ENCODE data around the gene IGFBP3.
"Not testable (repeated sequence)": the region's sequence is repeated elsewhere in the genome, so short reads cannot be mapped to it uniquely, and the experiment has no call there.

IGFBP3 gene

GRCh38 chr7:45940939-45941338, 19.9 kb upstream of the IGFBP3 start:
- H3K9ac ChIP-seq (ENCODE audit: low read length): no peak overlapping the region
- no peaks in the 10 kb centered on the region for H3K4me1 ChIP-seq (ENCODE audit: insufficient read depth, low read length)
- H3K4me3 ChIP-seq (ENCODE audit: low read depth in 1 of 2, low read length in 2 of 2): no peak overlapping the region
- no peaks in the 10 kb centered on the region for H3K27me3 ChIP-seq (ENCODE audit: control insufficient read depth in 1 of 2, insufficient read depth in 2 of 2, low read length in 2 of 2)
- H3K9me3 ChIP-seq (ENCODE audit: low read length): no peaks in the 10 kb centered on the region
- H3K36me3 ChIP-seq (ENCODE audit: insufficient read depth, low read length): no peaks in the 10 kb centered on the region
- no peak overlapping the region for H3K27ac ChIP-seq (ENCODE audit: low read depth, low read length)

GRCh38 chr7:45940237-45940781, 19.2 kb upstream of the IGFBP3 start:
- H3K27me3 ChIP-seq (ENCODE audit: control insufficient read depth in 1 of 2, insufficient read depth in 2 of 2, low read length in 2 of 2); H3K4me3 ChIP-seq (ENCODE audit: low read depth in 1 of 2, low read length in 2 of 2); H3K9ac ChIP-seq (ENCODE audit: low read length); H3K36me3 ChIP-seq (ENCODE audit: insufficient read depth, low read length); H3K9me3 ChIP-seq (ENCODE audit: low read length); H3K27ac ChIP-seq (ENCODE audit: low read depth, low read length); H3K4me1 ChIP-seq (ENCODE audit: insufficient read depth, low read length): not testable (repeated sequence)

GRCh38 chr7:45939574-45939973, 18.5 kb upstream of the IGFBP3 start:
- Histone ChIP-seq H3K27me3 (ENCODE audit: control insufficient read depth in 1 of 2, insufficient read depth in 2 of 2, low read length in 2 of 2) (no peaks in the 10 kb centered on the region), H3K4me1 (ENCODE audit: insufficient read depth, low read length) (no peaks in the 10 kb centered on the region), H3K36me3 (ENCODE audit: insufficient read depth, low read length) (no peaks in the 10 kb centered on the region), H3K27ac (ENCODE audit: low read depth, low read length) (no peak overlapping the region), H3K9me3 (ENCODE audit: low read length) (no peaks in the 10 kb centered on the region), H3K4me3 (ENCODE audit: low read depth in 1 of 2, low read length in 2 of 2) (no peak overlapping the region), H3K9ac (ENCODE audit: low read length) (no peak overlapping the region)

- H3K36me3 ChIP-seq (ENCODE audit: insufficient read depth, low read length): no peaks in the 10 kb centered on the region
- no peak overlapping the region for H3K9ac ChIP-seq (ENCODE audit: low read length)
- H3K27ac ChIP-seq (ENCODE audit: low read depth, low read length): no peak overlapping the region
- no peaks in the 10 kb centered on the region for H3K9me3 ChIP-seq (ENCODE audit: low read length)
- no peaks in the 10 kb centered on the region for H3K4me1 ChIP-seq (ENCODE audit: insufficient read depth, low read length)
- H3K4me3 ChIP-seq (ENCODE audit: low read depth in 1 of 2, low read length in 2 of 2): no peak overlapping the region
- no peaks in the 10 kb centered on the region for H3K27me3 ChIP-seq (ENCODE audit: control insufficient read depth in 1 of 2, insufficient read depth in 2 of 2, low read length in 2 of 2)
Observed at GRCh38 chr7:45938626-45939302, 17.7 kb upstream of the IGFBP3 start.

- Histone ChIP-seq H3K27ac (ENCODE audit: low read depth, low read length) (no peak overlapping the region), H3K36me3 (ENCODE audit: insufficient read depth, low read length) (no peaks in the 10 kb centered on the region), H3K27me3 (ENCODE audit: control insufficient read depth in 1 of 2, insufficient read depth in 2 of 2, low read length in 2 of 2) (no peaks in the 10 kb centered on the region), H3K9ac (ENCODE audit: low read length) (no peak overlapping the region), H3K9me3 (ENCODE audit: low read length) (no peaks in the 10 kb centered on the region), H3K4me1 (ENCODE audit: insufficient read depth, low read length) (no peaks in the 10 kb centered on the region), H3K4me3 (ENCODE audit: low read depth in 1 of 2, low read length in 2 of 2) (no peak overlapping the region)
Observed at GRCh38 chr7:45937862-45938261, 16.8 kb upstream of the IGFBP3 start.

- Histone ChIP-seq H3K27ac (ENCODE audit: low read depth, low read length) (no peak overlapping the region), H3K4me3 (ENCODE audit: low read depth in 1 of 2, low read length in 2 of 2) (no peak overlapping the region), H3K9me3 (ENCODE audit: low read length) (no peaks in the 10 kb centered on the region), H3K9ac (ENCODE audit: low read length) (no peak overlapping the region), H3K4me1 (ENCODE audit: insufficient read depth, low read length) (no peaks in the 10 kb centered on the region), H3K27me3 (ENCODE audit: control insufficient read depth in 1 of 2, insufficient read depth in 2 of 2, low read length in 2 of 2) (no peaks in the 10 kb centered on the region), H3K36me3 (ENCODE audit: insufficient read depth, low read length) (no peaks in the 10 kb centered on the region)
Observed at GRCh38 chr7:45937301-45937700, 16.2 kb upstream of the IGFBP3 start.

GRCh38 chr7:45930967-45931366, 9.9 kb upstream of the IGFBP3 start:
- no peak overlapping the region for H3K9ac ChIP-seq (ENCODE audit: low read length)
- no peak overlapping the region for H3K4me3 ChIP-seq (ENCODE audit: low read depth in 1 of 2, low read length in 2 of 2)
- no peaks in the 10 kb centered on the region for H3K36me3 ChIP-seq (ENCODE audit: insufficient read depth, low read length)
- no peaks in the 10 kb centered on the region for H3K4me1 ChIP-seq (ENCODE audit: insufficient read depth, low read length)
- H3K27me3 ChIP-seq (ENCODE audit: control insufficient read depth in 1 of 2, insufficient read depth in 2 of 2, low read length in 2 of 2): no peaks in the 10 kb centered on the region
- H3K27ac ChIP-seq (ENCODE audit: low read depth, low read length): no peak overlapping the region
- H3K9me3 ChIP-seq (ENCODE audit: low read length): no peaks in the 10 kb centered on the region

GRCh38 chr7:45927721-45928120, 6.6 kb upstream of the IGFBP3 start:
- Histone ChIP-seq H3K9me3 (ENCODE audit: low read length) (no peaks in the 10 kb centered on the region), H3K27me3 (ENCODE audit: control insufficient read depth in 1 of 2, insufficient read depth in 2 of 2, low read length in 2 of 2) (peaks cover 0 to 5% of the 10 kb centered on the region in 2 donors), H3K36me3 (ENCODE audit: insufficient read depth, low read length) (no peaks in the 10 kb centered on the region), H3K4me1 (ENCODE audit: insufficient read depth, low read length) (peaks cover 5% of the 10 kb centered on the region), H3K4me3 (ENCODE audit: low read depth in 1 of 2, low read length in 2 of 2) (no peak overlapping the region), H3K27ac (ENCODE audit: low read depth, low read length) (no peak overlapping the region), H3K9ac (ENCODE audit: low read length) (no peak overlapping the region)

GRCh38 chr7:45924283-45924682, 3.2 kb upstream of the IGFBP3 start:
- H3K27ac ChIP-seq (ENCODE audit: low read depth, low read length): no peak overlapping the region
- no peak overlapping the region for H3K9ac ChIP-seq (ENCODE audit: low read length)
- no peak overlapping the region for H3K4me3 ChIP-seq (ENCODE audit: low read depth in 1 of 2, low read length in 2 of 2)
- H3K9me3 ChIP-seq (ENCODE audit: low read length): no peaks in the 10 kb centered on the region
- H3K36me3 ChIP-seq (ENCODE audit: insufficient read depth, low read length): no peaks in the 10 kb centered on the region
- H3K4me1 ChIP-seq (ENCODE audit: insufficient read depth, low read length): peaks cover 29% of the 10 kb centered on the region
- peaks cover 12 to 22% of the 10 kb centered on the region in 2 donors for H3K27me3 ChIP-seq (ENCODE audit: control insufficient read depth in 1 of 2, insufficient read depth in 2 of 2, low read length in 2 of 2)

GRCh38 chr7:45923818-45924217, 2.7 kb upstream of the IGFBP3 start:
- Histone ChIP-seq H3K4me1 (ENCODE audit: insufficient read depth, low read length) (peaks cover 32% of the 10 kb centered on the region), H3K4me3 (ENCODE audit: low read depth in 1 of 2, low read length in 2 of 2) (no peak overlapping the region), H3K36me3 (ENCODE audit: insufficient read depth, low read length) (no peaks in the 10 kb centered on the region), H3K9ac (ENCODE audit: low read length) (no peak overlapping the region), H3K9me3 (ENCODE audit: low read length) (no peaks in the 10 kb centered on the region), H3K27ac (ENCODE audit: low read depth, low read length) (no peak overlapping the region), H3K27me3 (ENCODE audit: control insufficient read depth in 1 of 2, insufficient read depth in 2 of 2, low read length in 2 of 2) (peaks cover 12 to 25% of the 10 kb centered on the region in 2 donors)

GRCh38 chr7:45923290-45923689, 2.2 kb upstream of the IGFBP3 start:
- H3K9me3 ChIP-seq (ENCODE audit: low read length): no peaks in the 10 kb centered on the region
- H3K27ac ChIP-seq (ENCODE audit: low read depth, low read length): no peak overlapping the region
- no peak overlapping the region for H3K9ac ChIP-seq (ENCODE audit: low read length)
- peaks cover 12 to 31% of the 10 kb centered on the region in 2 donors for H3K27me3 ChIP-seq (ENCODE audit: control insufficient read depth in 1 of 2, insufficient read depth in 2 of 2, low read length in 2 of 2)
- H3K4me1 ChIP-seq (ENCODE audit: insufficient read depth, low read length): peaks cover 34% of the 10 kb centered on the region
- no peaks in the 10 kb centered on the region for H3K36me3 ChIP-seq (ENCODE audit: insufficient read depth, low read length)
- H3K4me3 ChIP-seq (ENCODE audit: low read depth in 1 of 2, low read length in 2 of 2): peak overlapping the region in 1 of 2 donors; percentile 53

GRCh38 chr7:45922810-45923209, 1.7 kb upstream of the IGFBP3 start:
- peaks cover 15 to 35% of the 10 kb centered on the region in 2 donors for H3K27me3 ChIP-seq (ENCODE audit: control insufficient read depth in 1 of 2, insufficient read depth in 2 of 2, low read length in 2 of 2)
- H3K36me3 ChIP-seq (ENCODE audit: insufficient read depth, low read length): no peaks in the 10 kb centered on the region
- H3K4me1 ChIP-seq (ENCODE audit: insufficient read depth, low read length): peaks cover 37% of the 10 kb centered on the region
- no peaks in the 10 kb centered on the region for H3K9me3 ChIP-seq (ENCODE audit: low read length)
- H3K9ac ChIP-seq (ENCODE audit: low read length): no peak overlapping the region
- H3K4me3 ChIP-seq (ENCODE audit: low read depth in 1 of 2, low read length in 2 of 2): peak overlapping the region; percentile 6 to 53
- H3K27ac ChIP-seq (ENCODE audit: low read depth, low read length): no peak overlapping the region

All from muscle layer of colon (tissue), 2 donors.